Measurements from ENCODE around the gene CCNF. TPM values are rescaled to one million over a fixed set of nuclear protein-coding genes. Genes with fewer than 3 reads are reported as not detected.

The CCNF gene
- total RNA-seq, 2 experiments from 2014 or later, result 0.81 to 1.3 TPM

- POLR2A ChIA-PET, result no interaction called here
Observed at GRCh38 chr16:2497695-2498484, 68.6 kb downstream of the CCNF start.

GRCh38 chr16:2498531-2499253 is 69.4 kb downstream of the CCNF start:
- Histone ChIP-seq H3K4me3 (ENCODE audit: low read length) (no peak overlapping the region), H3K36me3 (ENCODE audit: insufficient read depth, low read length) (peaks cover 5% of the 10 kb centered on the region), H3K27ac (ENCODE audit: low read depth in 1 of 2, low read length in 2 of 2) (no peak overlapping the region), H3K9me3 (ENCODE audit: control insufficient read depth in 1 of 2, insufficient read depth in 1 of 2, low read length in 2 of 2) (no peaks in the 10 kb centered on the region), H3K27me3 (ENCODE audit: control insufficient read depth in 1 of 2, insufficient read depth in 2 of 2, low read length in 2 of 2) (no peaks in the 10 kb centered on the region), H3K4me1 (ENCODE audit: insufficient read depth, low read length) (peaks cover 7% of the 10 kb centered on the region)
- Mint-ChIP-seq H3K4me1 (ENCODE audit: low read depth) (peaks cover 4% of the 10 kb centered on the region), H3K9me3 (no peaks in the 10 kb centered on the region), H3K27ac (no peak overlapping the region), H3K27me3 (no peaks in the 10 kb centered on the region), H3K36me3 (ENCODE audit: low read depth) (peaks cover 4% of the 10 kb centered on the region), H3K4me3 (no peak overlapping the region)
- CTCF ChIA-PET, result no interaction called here
- ATAC-seq (ENCODE audit: poor library complexity) (no peak), DNase-seq (peak in 1 of 14 experiments; percentile 17)
- TF ChIP-seq, protein P1, sequence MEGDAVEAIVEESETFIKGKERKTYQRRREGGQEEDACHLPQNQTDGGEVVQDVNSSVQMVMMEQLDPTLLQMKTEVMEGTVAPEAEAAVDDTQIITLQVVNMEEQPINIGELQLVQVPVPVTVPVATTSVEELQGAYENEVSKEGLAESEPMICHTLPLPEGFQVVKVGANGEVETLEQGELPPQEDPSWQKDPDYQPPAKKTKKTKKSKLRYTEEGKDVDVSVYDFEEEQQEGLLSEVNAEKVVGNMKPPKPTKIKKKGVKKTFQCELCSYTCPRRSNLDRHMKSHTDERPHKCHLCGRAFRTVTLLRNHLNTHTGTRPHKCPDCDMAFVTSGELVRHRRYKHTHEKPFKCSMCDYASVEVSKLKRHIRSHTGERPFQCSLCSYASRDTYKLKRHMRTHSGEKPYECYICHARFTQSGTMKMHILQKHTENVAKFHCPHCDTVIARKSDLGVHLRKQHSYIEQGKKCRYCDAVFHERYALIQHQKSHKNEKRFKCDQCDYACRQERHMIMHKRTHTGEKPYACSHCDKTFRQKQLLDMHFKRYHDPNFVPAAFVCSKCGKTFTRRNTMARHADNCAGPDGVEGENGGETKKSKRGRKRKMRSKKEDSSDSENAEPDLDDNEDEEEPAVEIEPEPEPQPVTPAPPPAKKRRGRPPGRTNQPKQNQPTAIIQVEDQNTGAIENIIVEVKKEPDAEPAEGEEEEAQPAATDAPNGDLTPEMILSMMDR (IDR thresholded peaks at IDR 0.05), result no peak
- intact Hi-C loops (cut with DNase I, micrococcal nuclease), result no loop called here
- POLR2A ChIA-PET, result no interaction called here

More at GRCh38 chr16:2497695-2498484, 68.6 kb downstream of the CCNF start:
- Mint-ChIP-seq H3K27me3 (no peaks in the 10 kb centered on the region), H3K9me3 (no peaks in the 10 kb centered on the region), H3K27ac (no peak overlapping the region), H3K4me1 (ENCODE audit: low read depth) (peaks cover 4% of the 10 kb centered on the region), H3K36me3 (ENCODE audit: low read depth) (peaks cover 4% of the 10 kb centered on the region), H3K4me3 (no peak overlapping the region)
- intact Hi-C loops (cut with DNase I, micrococcal nuclease), result no loop called here
- H3K9me3 ChIP-seq (ENCODE audit: control insufficient read depth in 1 of 2, insufficient read depth in 1 of 2, low read length in 2 of 2), result no peaks in the 10 kb centered on the region
- H3K36me3 ChIP-seq (ENCODE audit: insufficient read depth, low read length), result peaks cover 5% of the 10 kb centered on the region
- H3K4me1 ChIP-seq (ENCODE audit: insufficient read depth, low read length), result peaks cover 7% of the 10 kb centered on the region
- no peaks in the 10 kb centered on the region for H3K27me3 ChIP-seq (ENCODE audit: control insufficient read depth in 1 of 2, insufficient read depth in 2 of 2, low read length in 2 of 2)
- no peak overlapping the region for H3K4me3 ChIP-seq (ENCODE audit: low read length)
- DNase-seq (no peak), ATAC-seq (ENCODE audit: poor library complexity) (no peak)
- TF ChIP-seq, protein P1 (IDR thresholded peaks at IDR 0.05), result no peak
- CTCF ChIA-PET, result no interaction called here
- no peak overlapping the region for H3K27ac ChIP-seq (ENCODE audit: low read depth in 1 of 2, low read length in 2 of 2)

- Histone ChIP-seq H3K9me3 (ENCODE audit: control insufficient read depth in 1 of 2, insufficient read depth in 1 of 2, low read length in 2 of 2) (no peaks in the 10 kb centered on the region), H3K4me1 (ENCODE audit: insufficient read depth, low read length) (peaks cover 7% of the 10 kb centered on the region), H3K27ac (ENCODE audit: low read depth in 1 of 2, low read length in 2 of 2) (no peak overlapping the region), H3K27me3 (ENCODE audit: control insufficient read depth in 1 of 2, insufficient read depth in 2 of 2, low read length in 2 of 2) (no peaks in the 10 kb centered on the region), H3K4me3 (ENCODE audit: low read length) (no peak overlapping the region), H3K36me3 (ENCODE audit: insufficient read depth, low read length) (peaks cover 5% of the 10 kb centered on the region)
- intact Hi-C loops (cut with DNase I, micrococcal nuclease), result no loop called here
- peaks cover 4% of the 10 kb centered on the region for H3K4me1 Mint-ChIP-seq (ENCODE audit: low read depth)
- no peak overlapping the region for H3K4me3 Mint-ChIP-seq
- POLR2A ChIA-PET, result no interaction called here
- peak in 1 of 14 experiments; percentile 13 for DNase-seq
- no peak overlapping the region for H3K27ac Mint-ChIP-seq
- H3K36me3 Mint-ChIP-seq (ENCODE audit: low read depth), result peaks cover 4% of the 10 kb centered on the region
- TF ChIP-seq, protein P1 (IDR thresholded peaks at IDR 0.05), result no peak
- ATAC-seq (ENCODE audit: poor library complexity), result no peak
- H3K27me3 Mint-ChIP-seq, result no peaks in the 10 kb centered on the region
- no peaks in the 10 kb centered on the region for H3K9me3 Mint-ChIP-seq
- CTCF ChIA-PET, result no interaction called here
Observed at GRCh38 chr16:2499454-2499853, 70.2 kb downstream of the CCNF start.

Measured in CD4-positive, alpha-beta T cell (primary cell).